ENCODE measurements around the gene ZNF286A.
"Not testable (repeated sequence)": the region's sequence is repeated elsewhere in the genome, so short reads cannot be mapped to it uniquely, and the experiment has no call there.

The ZNF286A gene

GRCh38 chr17:15742921-15743320 lies 43.4 kb downstream of the ZNF286A start:
- DNase-seq = no peak
- in situ Hi-C loops (cut with HindIII; ENCODE audit: low pct_ligation_motif_present, low pct_unique_long_range_greater_than_20kb, low sequenced_read_pairs) = no loop called here

- in situ Hi-C loops (cut with HindIII; ENCODE audit: low pct_ligation_motif_present, low pct_unique_long_range_greater_than_20kb, low sequenced_read_pairs) = no loop called here
- DNase-seq = no peak
Observed at GRCh38 chr17:15744074-15744676, 44.6 kb downstream of the ZNF286A start.

DNA sequence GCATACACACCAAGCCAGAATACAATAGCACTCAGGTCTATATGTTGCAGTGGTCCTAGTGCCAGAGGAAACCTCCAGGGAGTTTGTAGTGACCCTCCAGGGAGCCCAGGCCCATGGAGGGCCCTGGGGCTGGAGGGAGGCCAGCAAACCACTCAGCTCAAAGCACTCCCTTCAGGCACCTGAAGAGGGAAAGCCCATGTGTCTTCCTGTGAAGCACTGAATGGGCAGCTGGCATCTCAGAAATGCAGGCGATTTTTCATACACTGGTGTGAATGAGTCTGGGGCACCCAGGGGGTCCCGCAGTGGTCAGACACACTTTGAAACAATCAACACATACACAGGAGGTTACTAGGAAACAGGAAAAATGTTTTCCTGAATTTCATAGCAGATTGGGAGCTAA lies 45.3 kb downstream of the ZNF286A start:
- peak; percentile 81 for DNase-seq
- in situ Hi-C loops (cut with HindIII; ENCODE audit: low pct_ligation_motif_present, low pct_unique_long_range_greater_than_20kb, low sequenced_read_pairs) = no loop called here

- in situ Hi-C loops (cut with HindIII; ENCODE audit: low pct_ligation_motif_present, low pct_unique_long_range_greater_than_20kb, low sequenced_read_pairs); DNase-seq: not testable (repeated sequence)
Observed at GRCh38 chr17:15749403-15749802, 49.9 kb downstream of the ZNF286A start.

GRCh38 chr17:15768865-15769533 lies 69.4 kb downstream of the ZNF286A start:
- DNase-seq; in situ Hi-C loops (cut with HindIII; ENCODE audit: low pct_ligation_motif_present, low pct_unique_long_range_greater_than_20kb, low sequenced_read_pairs): not testable (repeated sequence)

Data from ACHN (cell line).